ENCODE results near the gene TMEM201.

DNA sequence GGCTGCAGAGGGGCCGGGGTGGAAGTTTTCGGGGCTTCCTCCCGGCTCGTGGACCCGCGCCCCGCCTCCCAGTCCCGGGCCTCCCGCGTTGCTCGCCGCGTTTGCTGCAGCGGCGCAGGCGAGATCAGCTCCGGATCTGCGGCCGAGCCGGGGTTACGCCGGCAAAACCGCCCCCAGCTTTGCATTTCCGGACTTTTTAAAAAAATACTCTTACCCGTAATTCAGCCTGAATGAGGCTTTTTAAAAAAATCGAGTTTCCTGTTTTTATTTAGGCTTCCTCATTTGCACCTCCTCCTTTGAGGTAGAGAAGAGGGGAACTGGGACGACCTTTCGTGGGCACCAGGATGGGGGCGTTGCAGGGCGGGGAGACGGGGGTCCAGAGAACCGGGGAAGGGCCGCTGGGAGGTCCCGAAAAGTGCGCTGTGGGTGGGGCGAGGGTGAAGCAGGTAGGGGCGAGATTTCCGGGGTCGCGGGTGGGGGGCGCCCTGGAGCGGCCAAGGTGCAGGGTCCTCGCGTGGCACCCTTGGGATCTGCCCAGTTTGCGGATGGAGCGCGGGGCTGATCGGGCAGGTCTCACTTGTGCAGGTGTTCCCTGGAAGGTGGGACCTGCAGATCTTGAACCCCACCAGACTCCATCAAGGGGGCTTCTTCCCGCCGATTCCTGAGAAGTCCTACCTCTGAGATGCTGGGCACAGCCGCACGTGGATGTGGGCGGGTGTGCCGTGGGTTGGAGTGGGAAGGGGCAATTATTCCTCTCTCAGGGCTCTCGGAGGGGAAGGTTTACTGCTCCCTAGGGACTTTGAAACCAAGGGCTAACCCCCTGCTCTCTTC is 63.9 kb downstream of the TMEM201 start:
- TF ChIP-seq, protein P1, sequence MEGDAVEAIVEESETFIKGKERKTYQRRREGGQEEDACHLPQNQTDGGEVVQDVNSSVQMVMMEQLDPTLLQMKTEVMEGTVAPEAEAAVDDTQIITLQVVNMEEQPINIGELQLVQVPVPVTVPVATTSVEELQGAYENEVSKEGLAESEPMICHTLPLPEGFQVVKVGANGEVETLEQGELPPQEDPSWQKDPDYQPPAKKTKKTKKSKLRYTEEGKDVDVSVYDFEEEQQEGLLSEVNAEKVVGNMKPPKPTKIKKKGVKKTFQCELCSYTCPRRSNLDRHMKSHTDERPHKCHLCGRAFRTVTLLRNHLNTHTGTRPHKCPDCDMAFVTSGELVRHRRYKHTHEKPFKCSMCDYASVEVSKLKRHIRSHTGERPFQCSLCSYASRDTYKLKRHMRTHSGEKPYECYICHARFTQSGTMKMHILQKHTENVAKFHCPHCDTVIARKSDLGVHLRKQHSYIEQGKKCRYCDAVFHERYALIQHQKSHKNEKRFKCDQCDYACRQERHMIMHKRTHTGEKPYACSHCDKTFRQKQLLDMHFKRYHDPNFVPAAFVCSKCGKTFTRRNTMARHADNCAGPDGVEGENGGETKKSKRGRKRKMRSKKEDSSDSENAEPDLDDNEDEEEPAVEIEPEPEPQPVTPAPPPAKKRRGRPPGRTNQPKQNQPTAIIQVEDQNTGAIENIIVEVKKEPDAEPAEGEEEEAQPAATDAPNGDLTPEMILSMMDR (IDR thresholded peaks at IDR 0.05; ENCODE audit: low read depth, low read length, missing input control) = no peak
- TF ChIP-seq EGR1 (IDR thresholded peaks at IDR 0.05; ENCODE audit: low read depth in 2 of 2) = no peak
- no peak for TF ChIP-seq MAX (IDR thresholded peaks at IDR 0.05)
- TF ChIP-seq SP1 (IDR thresholded peaks at IDR 0.05) = no peak
- TF ChIP-seq GABPA (IDR thresholded peaks at IDR 0.05 in 1 of 2, conservative IDR thresholded peaks at IDR 0.05 in 1 of 2) = no peak
- TF ChIP-seq, protein P2, sequence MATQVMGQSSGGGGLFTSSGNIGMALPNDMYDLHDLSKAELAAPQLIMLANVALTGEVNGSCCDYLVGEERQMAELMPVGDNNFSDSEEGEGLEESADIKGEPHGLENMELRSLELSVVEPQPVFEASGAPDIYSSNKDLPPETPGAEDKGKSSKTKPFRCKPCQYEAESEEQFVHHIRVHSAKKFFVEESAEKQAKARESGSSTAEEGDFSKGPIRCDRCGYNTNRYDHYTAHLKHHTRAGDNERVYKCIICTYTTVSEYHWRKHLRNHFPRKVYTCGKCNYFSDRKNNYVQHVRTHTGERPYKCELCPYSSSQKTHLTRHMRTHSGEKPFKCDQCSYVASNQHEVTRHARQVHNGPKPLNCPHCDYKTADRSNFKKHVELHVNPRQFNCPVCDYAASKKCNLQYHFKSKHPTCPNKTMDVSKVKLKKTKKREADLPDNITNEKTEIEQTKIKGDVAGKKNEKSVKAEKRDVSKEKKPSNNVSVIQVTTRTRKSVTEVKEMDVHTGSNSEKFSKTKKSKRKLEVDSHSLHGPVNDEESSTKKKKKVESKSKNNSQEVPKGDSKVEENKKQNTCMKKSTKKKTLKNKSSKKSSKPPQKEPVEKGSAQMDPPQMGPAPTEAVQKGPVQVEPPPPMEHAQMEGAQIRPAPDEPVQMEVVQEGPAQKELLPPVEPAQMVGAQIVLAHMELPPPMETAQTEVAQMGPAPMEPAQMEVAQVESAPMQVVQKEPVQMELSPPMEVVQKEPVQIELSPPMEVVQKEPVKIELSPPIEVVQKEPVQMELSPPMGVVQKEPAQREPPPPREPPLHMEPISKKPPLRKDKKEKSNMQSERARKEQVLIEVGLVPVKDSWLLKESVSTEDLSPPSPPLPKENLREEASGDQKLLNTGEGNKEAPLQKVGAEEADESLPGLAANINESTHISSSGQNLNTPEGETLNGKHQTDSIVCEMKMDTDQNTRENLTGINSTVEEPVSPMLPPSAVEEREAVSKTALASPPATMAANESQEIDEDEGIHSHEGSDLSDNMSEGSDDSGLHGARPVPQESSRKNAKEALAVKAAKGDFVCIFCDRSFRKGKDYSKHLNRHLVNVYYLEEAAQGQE (IDR thresholded peaks at IDR 0.05) = no peak
- no peak for TF ChIP-seq YY1 (IDR thresholded peaks at IDR 0.05)
- no peak for TF ChIP-seq RAD21 (IDR thresholded peaks at IDR 0.05)
- TF ChIP-seq TAF1 (conservative IDR thresholded peaks at IDR 0.05) = no peak
- no peak for TF ChIP-seq FOXA1 (IDR thresholded peaks at IDR 0.05)
- TF ChIP-seq ATF3 (IDR thresholded peaks at IDR 0.05) = no peak
- no peak for TF ChIP-seq JUND (IDR thresholded peaks at IDR 0.05)
